ENCODE measurements around the gene PPP1R1A. TPM values are rescaled to one million over a fixed set of nuclear protein-coding genes. Genes with fewer than 3 reads are reported as not detected.

The PPP1R1A gene
- total and polyA plus RNA-seq, 9 of the 15 experiments (the other 6 are each of a cell fraction or from before 2014, with no cell fraction given), result not detected

DNA sequence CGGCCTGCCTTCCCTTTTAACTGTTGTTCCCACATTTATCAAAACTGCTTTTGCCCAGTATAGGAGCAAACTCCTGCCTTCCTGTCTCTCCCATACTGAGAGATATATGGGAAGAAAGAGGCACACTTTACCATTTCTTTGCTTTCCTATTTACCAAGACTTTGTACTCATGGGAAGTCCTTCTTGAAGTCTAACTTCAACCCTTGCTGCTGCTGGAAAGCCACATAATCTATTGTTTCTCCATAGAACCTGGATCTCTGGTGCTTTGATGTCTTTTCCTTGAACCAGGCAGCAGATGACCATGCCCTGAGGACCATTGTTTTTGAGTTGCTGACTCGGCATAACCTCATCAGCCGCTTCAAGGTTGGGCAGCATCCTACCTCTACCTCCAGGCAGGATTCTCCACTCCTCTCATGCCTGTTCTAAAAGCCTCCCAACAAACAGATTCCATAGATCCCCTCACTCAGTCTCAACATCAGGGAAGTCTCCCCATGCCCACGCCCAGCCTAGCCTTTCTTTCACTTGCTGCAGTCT lies 18.4 kb downstream of the PPP1R1A start:
- peaks cover 30 to 54% of the 10 kb centered on the region in 2 experiments for H3K27me3 ChIP-seq (ENCODE audit: control insufficient read depth in 2 of 2, insufficient read depth in 2 of 2, low read length in 2 of 2)
- in situ Hi-C loops (cut with MboI), result no loop called here
- H3K4me3 ChIP-seq, result no peak overlapping the region
- H3K9me1 ChIP-seq (ENCODE audit: control insufficient read depth, insufficient read depth, low read length), result no peaks in the 10 kb centered on the region
- H3K4me2 ChIP-seq (ENCODE audit: insufficient read depth, low read length), result no peak overlapping the region
- TF ChIP-seq PHF8 (IDR thresholded peaks at IDR 0.05; ENCODE audit: borderline replicate concordance, low read length), result no peak
- TF ChIP-seq BRD9 (IDR thresholded peaks at IDR 0.05; ENCODE audit: low read depth, partially characterized antibody), result no peak
- TF ChIP-seq MAFG (tag; conservative IDR thresholded peaks at IDR 0.05), result peak; percentile 60
- TF ChIP-seq BCOR (IDR thresholded peaks at IDR 0.05), result 0 out of 2 replicates have a peak, but pooled peaks have one; percentile 15
- TF ChIP-seq MAFK (IDR thresholded peaks at IDR 0.05; ENCODE audit: low read length), result peak; percentile 69
- TF ChIP-seq, protein P1, sequence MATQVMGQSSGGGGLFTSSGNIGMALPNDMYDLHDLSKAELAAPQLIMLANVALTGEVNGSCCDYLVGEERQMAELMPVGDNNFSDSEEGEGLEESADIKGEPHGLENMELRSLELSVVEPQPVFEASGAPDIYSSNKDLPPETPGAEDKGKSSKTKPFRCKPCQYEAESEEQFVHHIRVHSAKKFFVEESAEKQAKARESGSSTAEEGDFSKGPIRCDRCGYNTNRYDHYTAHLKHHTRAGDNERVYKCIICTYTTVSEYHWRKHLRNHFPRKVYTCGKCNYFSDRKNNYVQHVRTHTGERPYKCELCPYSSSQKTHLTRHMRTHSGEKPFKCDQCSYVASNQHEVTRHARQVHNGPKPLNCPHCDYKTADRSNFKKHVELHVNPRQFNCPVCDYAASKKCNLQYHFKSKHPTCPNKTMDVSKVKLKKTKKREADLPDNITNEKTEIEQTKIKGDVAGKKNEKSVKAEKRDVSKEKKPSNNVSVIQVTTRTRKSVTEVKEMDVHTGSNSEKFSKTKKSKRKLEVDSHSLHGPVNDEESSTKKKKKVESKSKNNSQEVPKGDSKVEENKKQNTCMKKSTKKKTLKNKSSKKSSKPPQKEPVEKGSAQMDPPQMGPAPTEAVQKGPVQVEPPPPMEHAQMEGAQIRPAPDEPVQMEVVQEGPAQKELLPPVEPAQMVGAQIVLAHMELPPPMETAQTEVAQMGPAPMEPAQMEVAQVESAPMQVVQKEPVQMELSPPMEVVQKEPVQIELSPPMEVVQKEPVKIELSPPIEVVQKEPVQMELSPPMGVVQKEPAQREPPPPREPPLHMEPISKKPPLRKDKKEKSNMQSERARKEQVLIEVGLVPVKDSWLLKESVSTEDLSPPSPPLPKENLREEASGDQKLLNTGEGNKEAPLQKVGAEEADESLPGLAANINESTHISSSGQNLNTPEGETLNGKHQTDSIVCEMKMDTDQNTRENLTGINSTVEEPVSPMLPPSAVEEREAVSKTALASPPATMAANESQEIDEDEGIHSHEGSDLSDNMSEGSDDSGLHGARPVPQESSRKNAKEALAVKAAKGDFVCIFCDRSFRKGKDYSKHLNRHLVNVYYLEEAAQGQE (IDR thresholded peaks at IDR 0.05; ENCODE audit: borderline replicate concordance), result no peak
- TF ChIP-seq, protein P1 (CRISPR knock-in tag; IDR thresholded peaks at IDR 0.05; ENCODE audit: low read depth), result no peak
- no peak for TF ChIP-seq SP2 (IDR thresholded peaks at IDR 0.05; ENCODE audit: extremely low read depth, low read depth, low read length, poor library complexity, severe bottlenecking)
- no peak for TF ChIP-seq MYC (IDR thresholded peaks at IDR 0.05; ENCODE audit: low read depth, low read length)
- TF ChIP-seq MYC (CRISPR knock-in tag; IDR thresholded peaks at IDR 0.05; ENCODE audit: borderline replicate concordance, low read depth), result no peak
- peak; percentile 65 for TF ChIP-seq MAFF (IDR thresholded peaks at IDR 0.05; ENCODE audit: low read length)
- peak; percentile 66; the same call in 1 of the 2 replicates for TF ChIP-seq C11orf30 (IDR thresholded peaks at IDR 0.05; ENCODE audit: low read depth)
- TF ChIP-seq ZNF316 (IDR thresholded peaks at IDR 0.05), result peak; percentile 86
- no peak overlapping the region for H3K9ac ChIP-seq (ENCODE audit: insufficient read depth in 1 of 2, low read depth in 2 of 2, low read length in 2 of 2)
- no TSS peak for BruUV-seq (replicated peaks)
- ATAC-seq (no peak), DNase-seq (ENCODE audit: extremely low read depth in 1 of 4, low spot score in 3 of 4) (no peak), FAIRE-seq (no peak)
- intact Hi-C loops (cut with micrococcal nuclease), result no loop called here
- H3K36me3 ChIP-seq (ENCODE audit: control insufficient read depth, insufficient read depth, low read length), result no peaks in the 10 kb centered on the region
- H3K27ac ChIP-seq (ENCODE audit: extremely low read depth, low read depth, low read length), result no peak overlapping the region
- H2AFZ ChIP-seq (ENCODE audit: low read depth, low read length), result no peak overlapping the region
- H3K4me1 ChIP-seq (replicated peaks in 1 of 2; ENCODE audit: control insufficient read depth in 2 of 2, insufficient read depth in 2 of 2, low read length in 2 of 2), result peaks cover 0 to 3% of the 10 kb centered on the region in 2 experiments; a peak in 3 of 5 replicates
- H3K9me3 ChIP-seq (replicated peaks; ENCODE audit: control insufficient read depth, insufficient read depth, low read depth, low read length), result no peaks in the 10 kb centered on the region
- peaks cover 17% of the 10 kb centered on the region; the same call in 1 of the 2 replicates for H4K20me1 ChIP-seq (replicated peaks; ENCODE audit: control insufficient read depth, insufficient read depth, low read length)
- 0% methylated on average over 4 of the region's 4 CpGs for WGBS (ENCODE audit: insufficient coverage, low coverage, missing lambda C conversion rate)
- ChIA-PET POLR2A (no interaction called here), CTCF (ENCODE audit: low intra/inter-chr PET ratio) (interaction anchor here (2.1 kb wide), 1 partner anchor 43 kb away, joined by 10 read pairs; no protein-coding TSS in a partner anchor)
- no peaks in the 10 kb centered on the region for H3K79me2 ChIP-seq (ENCODE audit: control insufficient read depth, insufficient read depth, low read length)
